HEK293 (cell line): Measurements from ENCODE around the gene OR2V2.

ENCODE experiments used
- CTCF ChIA-PET: fragments of 350-600 bp; formaldehyde crosslinking; extraction: SDS; loops from one replicate; lab custom pipeline; 2021; ENCODE audit warnings: antibody characterized with exemption; lab: Yijun Ruan, JAX
- POLR2A ChIA-PET: fragments of 300-600 bp; formaldehyde crosslinking; extraction: SDS; loops from one replicate; lab custom pipeline; 2020; ENCODE audit warnings: antibody characterized with exemption, inconsistent platforms; lab: Yijun Ruan, JAX
- H3K27ac ChIP-seq: fragments of 200-500 bp; sonication (Bioruptor generic); 2 replicates; pipeline ENCODE4 v1.5.1; 2014; ENCODE audit warnings: low read depth, low read length, control low read depth, inconsistent platforms; ENCODE audit errors: extremely low read depth
- H3K36me3 ChIP-seq, 2 experiments: fragments of 200-500 bp in 1 of 2; sonication (Bioruptor generic) in 1 of 2; 1 replicate in 1 of 2; 2 replicates in 1 of 2; pipeline ENCODE4 v1.5.1; 2014 to 2017; ENCODE audit warnings: inconsistent platforms in 2 of 2, low read length in 2 of 2; ENCODE audit not compliant: control insufficient read depth in 2 of 2, insufficient read depth in 1 of 2
- H3K4me1 ChIP-seq: fragments of 200-500 bp; sonication (Bioruptor generic); 2 replicates; pipeline ENCODE4 v1.5.1; 2014; ENCODE audit warnings: mild to moderate bottlenecking, low read length, inconsistent platforms; ENCODE audit not compliant: control insufficient read depth, insufficient read depth
- H3K4me3 ChIP-seq: 2 replicates; pipeline ENCODE4 v1.5.1; 2011; ENCODE audit warnings: low read depth, mild to moderate bottlenecking, control low read depth, low read length, moderate library complexity
- H3K9me3 ChIP-seq: fragments of 200-500 bp; sonication (Bioruptor generic); 2 replicates; pipeline ENCODE4 v1.5.1; 2014; ENCODE audit warnings: low read depth, low read length, inconsistent platforms; ENCODE audit not compliant: control insufficient read depth, insufficient read depth
- KLF10 ChIP-seq: fragments of 450-650 bp; IDR thresholded peaks from 2 replicates; pipeline ENCODE4 v1.5.1; 2018; ENCODE audit warnings: missing biosample characterization, mild to moderate bottlenecking, missing genetic modification characterization
- MEIS1 ChIP-seq: sonication (generic); formaldehyde crosslinking; IDR thresholded peaks from 2 replicates; pipeline ENCODE4 v1.8.1; 2022; ENCODE audit warnings: missing genetic modification reagents, mild to moderate bottlenecking, borderline replicate concordance
- MZF1 ChIP-seq: fragments of 450-650 bp; formaldehyde crosslinking; IDR thresholded peaks from 2 replicates; pipeline ENCODE4 v1.5.1; 2017; ENCODE audit warnings: missing biosample characterization, missing genetic modification characterization, borderline replicate concordance
- SCRT2 ChIP-seq: fragments of 450-650 bp; formaldehyde crosslinking; IDR thresholded peaks from 2 replicates; pipeline ENCODE4 v1.5.1; 2016; ENCODE audit warnings: missing biosample characterization, missing genetic modification characterization
- SETDB1 ChIP-seq: IDR thresholded peaks from one replicate; pipeline ENCODE4 v1.6.1; 2017; ENCODE audit warnings: mild to moderate bottlenecking, low read length, moderate library complexity, mixed read lengths; ENCODE audit not compliant: insufficient read length
- TRIM28 ChIP-seq: IDR thresholded peaks from 2 replicates; pipeline ENCODE4 v1.6.1; 2011; ENCODE audit warnings: low read length, control low read depth, borderline replicate concordance
- ZBTB17 ChIP-seq: fragments of 450-650 bp; formaldehyde crosslinking; IDR thresholded peaks from 2 replicates; pipeline ENCODE4 v1.5.1; 2016; ENCODE audit warnings: missing biosample characterization, missing genetic modification characterization
- ZBTB8A ChIP-seq: fragments of 450-650 bp; formaldehyde crosslinking; IDR thresholded peaks from 2 replicates; pipeline ENCODE4 v1.5.1; 2016; ENCODE audit warnings: missing biosample characterization, missing genetic modification characterization
- ZEB2 ChIP-seq: fragments of 450-650 bp; formaldehyde crosslinking; IDR thresholded peaks from 2 replicates; pipeline ENCODE4 v1.5.1; 2016; ENCODE audit warnings: missing biosample characterization, missing genetic modification characterization
- ZNF23 ChIP-seq: fragments of 450-650 bp; formaldehyde crosslinking; IDR thresholded peaks from 2 replicates; pipeline ENCODE4 v1.5.1; 2016; ENCODE audit warnings: missing biosample characterization, missing genetic modification characterization, borderline replicate concordance
- ZNF24 ChIP-seq: fragments of 450-650 bp; formaldehyde crosslinking; IDR thresholded peaks from 2 replicates; pipeline ENCODE4 v1.5.1; 2016; ENCODE audit warnings: missing biosample characterization, missing genetic modification characterization
- ZNF335 ChIP-seq: fragments of 450-650 bp; formaldehyde crosslinking; conservative IDR thresholded peaks from 2 replicates; pipeline ENCODE4 v1.5.1; 2016; ENCODE audit warnings: missing biosample characterization, missing genetic modification characterization
- ZNF366 ChIP-seq: fragments of 450-650 bp; formaldehyde crosslinking; conservative IDR thresholded peaks from 2 replicates; pipeline ENCODE4 v1.5.1; 2016; ENCODE audit warnings: missing biosample characterization, missing genetic modification characterization
- ZNF423 ChIP-seq: fragments of 450-650 bp; formaldehyde crosslinking; IDR thresholded peaks from 2 replicates; pipeline ENCODE4 v1.5.1; 2016; ENCODE audit warnings: missing biosample characterization, missing genetic modification characterization
- ZNF555 ChIP-seq: fragments of 450-650 bp; formaldehyde crosslinking; conservative IDR thresholded peaks from 2 replicates; pipeline ENCODE4 v1.5.1; 2017; ENCODE audit warnings: missing biosample characterization, mild to moderate bottlenecking, missing genetic modification characterization, inconsistent platforms
- ZNF561 ChIP-seq: fragments of 450-650 bp; IDR thresholded peaks from 2 replicates; pipeline ENCODE4 v1.5.1; 2018; ENCODE audit warnings: missing biosample characterization, missing genetic modification characterization, borderline replicate concordance
- ZNF600 ChIP-seq: fragments of 450-650 bp; formaldehyde crosslinking; IDR thresholded peaks from 2 replicates; pipeline ENCODE4 v1.5.1; 2016; ENCODE audit warnings: missing biosample characterization, missing genetic modification characterization
- ZNF610 ChIP-seq: fragments of 450-650 bp; formaldehyde crosslinking; IDR thresholded peaks from 2 replicates; pipeline ENCODE4 v1.5.1; 2016; ENCODE audit warnings: missing biosample characterization, missing genetic modification characterization, borderline replicate concordance
- ZNF660 ChIP-seq: fragments of 450-650 bp; IDR thresholded peaks from 2 replicates; pipeline ENCODE4 v1.5.1; 2018; ENCODE audit warnings: missing biosample characterization, mild to moderate bottlenecking, missing genetic modification characterization
- ZNF707 ChIP-seq: fragments of 450-650 bp; formaldehyde crosslinking; IDR thresholded peaks from 2 replicates; pipeline ENCODE4 v1.5.1; 2016; ENCODE audit warnings: missing biosample characterization, missing genetic modification characterization
- ZSCAN30 ChIP-seq: fragments of 450-650 bp; IDR thresholded peaks from 2 replicates; pipeline ENCODE4 v1.5.1; 2018; ENCODE audit warnings: missing biosample characterization, mild to moderate bottlenecking, missing genetic modification characterization, moderate library complexity
- ZXDB ChIP-seq: fragments of 450-650 bp; formaldehyde crosslinking; IDR thresholded peaks from 2 replicates; pipeline ENCODE4 v1.5.1; 2016; ENCODE audit warnings: missing biosample characterization, missing genetic modification characterization
- TF ChIP-seq, protein P1 (sequence below): fragments of 450-650 bp; formaldehyde crosslinking; IDR thresholded peaks from 2 replicates; pipeline ENCODE4 v1.5.1; 2016; ENCODE audit warnings: missing biosample characterization, missing genetic modification characterization
- TF ChIP-seq, protein P2 (sequence below): fragments of 450-650 bp; formaldehyde crosslinking; IDR thresholded peaks from 2 replicates; pipeline ENCODE4 v1.5.1; 2016; ENCODE audit warnings: missing biosample characterization, missing genetic modification characterization
- TF ChIP-seq, protein P3 (sequence below): fragments of 450-650 bp; formaldehyde crosslinking; IDR thresholded peaks from 2 replicates; pipeline ENCODE4 v1.5.1; 2016; ENCODE audit warnings: missing biosample characterization, missing genetic modification characterization, low read depth
- TF ChIP-seq, protein P4 (sequence below): fragments of 450-650 bp; formaldehyde crosslinking; IDR thresholded peaks from 2 replicates; pipeline ENCODE4 v1.5.1; 2017; ENCODE audit warnings: missing biosample characterization, mild to moderate bottlenecking, missing genetic modification characterization, moderate library complexity
- TF ChIP-seq, protein P5 (sequence below): fragments of 450-650 bp; formaldehyde crosslinking; IDR thresholded peaks from 2 replicates; pipeline ENCODE4 v1.5.1; 2017; ENCODE audit warnings: missing biosample characterization, missing genetic modification characterization

The OR2V2 gene

DNA sequence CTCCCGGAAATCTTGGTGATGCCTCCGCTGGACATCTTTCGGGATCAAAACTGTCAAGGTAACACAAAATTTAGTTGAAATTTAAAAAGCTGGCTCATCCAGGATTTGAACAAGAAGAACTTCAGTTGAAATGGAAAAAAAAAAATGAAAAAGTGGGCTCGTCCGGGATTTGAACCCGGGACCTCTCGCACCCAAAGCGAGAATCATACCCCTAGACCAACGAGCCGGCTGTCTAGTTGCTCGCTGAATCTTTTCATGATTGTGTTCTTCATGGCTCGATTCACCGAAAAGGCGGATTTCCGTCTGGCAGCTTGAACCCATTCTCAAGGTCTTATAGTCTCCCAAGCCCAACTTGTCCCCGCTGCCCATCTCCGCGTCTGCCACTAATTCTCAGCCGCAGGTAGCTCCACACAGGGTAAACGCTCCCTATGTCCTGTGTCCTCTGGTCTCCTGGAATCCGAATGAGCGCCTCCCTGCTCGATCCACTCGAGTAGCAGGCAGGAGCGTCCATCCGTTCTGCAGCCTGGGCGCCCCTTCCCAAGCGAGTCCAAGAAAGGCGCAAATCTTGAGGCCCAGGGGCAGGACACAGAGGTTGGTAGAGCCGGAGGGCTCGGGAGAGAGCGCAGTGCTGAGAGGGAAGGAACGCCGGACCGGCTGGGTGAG is 41.4 kb downstream of the OR2V2 start:
- H3K36me3 ChIP-seq: no peaks in the 10 kb centered on the region
- ChIA-PET POLR2A (interaction anchor here (0.9 to 6.8 kb wide), 9 partner anchors 9 to 72 kb away, joined by 4 to 86 read pairs (median 5); partner anchors contain the start of genes RACK1, TRIM41, TRIM52 and TRIM7), CTCF (interaction anchor here (0.7 to 4.1 kb wide), 5 partner anchors 16 to 134 kb away, joined by 3 to 27 read pairs (median 3); partner anchors contain the start of gene TRIM41)
- TF ChIP-seq ZNF24 (tag by site-specific recombination) (no peak), ZNF660 (tag by site-specific recombination) (peak; percentile 12; the same call in 1 of the 2 replicates), ZNF335 (tag by site-specific recombination) (no peak), ZNF366 (tag by site-specific recombination) (0 out of 2 replicates have a peak, but pooled peaks have one; percentile 36), SETDB1 (no peak), ZNF423 (tag by site-specific recombination) (peak; percentile 75), ZXDB (peak; percentile 8), SCRT2 (tag by site-specific recombination) (peak; percentile 62), ZNF23 (no peak), KLF10 (peak; percentile 49; the same call in 1 of the 2 replicates), ZNF561 (tag by site-specific recombination) (peak; percentile 52; the same call in 1 of the 2 replicates), ZNF610 (tag by site-specific recombination) (peak; percentile 57; the same call in 1 of the 2 replicates), ZBTB17 (peak; percentile 97), ZEB2 (tag by site-specific recombination) (peak; percentile 39; the same call in 1 of the 2 replicates), MZF1 (0 out of 2 replicates have a peak, but pooled peaks have one; percentile 6), ZSCAN30 (tag by site-specific recombination) (0 out of 2 replicates have a peak, but pooled peaks have one; percentile 50), ZNF707 (no peak), ZNF600 (tag by site-specific recombination) (peak; percentile 71), TRIM28 (no peak), MEIS1 (CRISPR knock-in tag) (no peak), ZNF555 (no peak), ZBTB8A (tag by site-specific recombination) (peak; percentile 93)
- TF ChIP-seq, protein P1, sequence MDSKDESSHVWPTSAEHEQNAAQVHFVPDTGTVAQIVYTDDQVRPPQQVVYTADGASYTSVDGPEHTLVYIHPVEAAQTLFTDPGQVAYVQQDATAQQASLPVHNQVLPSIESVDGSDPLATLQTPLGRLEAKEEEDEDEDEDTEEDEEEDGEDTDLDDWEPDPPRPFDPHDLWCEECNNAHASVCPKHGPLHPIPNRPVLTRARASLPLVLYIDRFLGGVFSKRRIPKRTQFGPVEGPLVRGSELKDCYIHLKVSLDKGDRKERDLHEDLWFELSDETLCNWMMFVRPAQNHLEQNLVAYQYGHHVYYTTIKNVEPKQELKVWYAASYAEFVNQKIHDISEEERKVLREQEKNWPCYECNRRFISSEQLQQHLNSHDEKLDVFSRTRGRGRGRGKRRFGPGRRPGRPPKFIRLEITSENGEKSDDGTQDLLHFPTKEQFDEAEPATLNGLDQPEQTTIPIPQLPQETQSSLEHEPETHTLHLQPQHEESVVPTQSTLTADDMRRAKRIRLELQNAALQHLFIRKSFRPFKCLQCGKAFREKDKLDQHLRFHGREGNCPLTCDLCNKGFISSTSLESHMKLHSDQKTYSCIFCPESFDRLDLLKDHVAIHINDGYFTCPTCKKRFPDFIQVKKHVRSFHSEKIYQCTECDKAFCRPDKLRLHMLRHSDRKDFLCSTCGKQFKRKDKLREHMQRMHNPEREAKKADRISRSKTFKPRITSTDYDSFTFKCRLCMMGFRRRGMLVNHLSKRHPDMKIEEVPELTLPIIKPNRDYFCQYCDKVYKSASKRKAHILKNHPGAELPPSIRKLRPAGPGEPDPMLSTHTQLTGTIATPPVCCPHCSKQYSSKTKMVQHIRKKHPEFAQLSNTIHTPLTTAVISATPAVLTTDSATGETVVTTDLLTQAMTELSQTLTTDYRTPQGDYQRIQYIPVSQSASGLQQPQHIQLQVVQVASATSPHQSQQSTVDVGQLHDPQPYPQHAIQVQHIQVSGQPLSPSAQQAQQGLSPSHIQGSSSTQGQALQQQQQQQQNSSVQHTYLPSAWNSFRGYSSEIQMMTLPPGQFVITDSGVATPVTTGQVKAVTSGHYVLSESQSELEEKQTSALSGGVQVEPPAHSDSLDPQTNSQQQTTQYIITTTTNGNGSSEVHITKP (tag by site-specific recombination): 0 out of 2 replicates have a peak, but pooled peaks have one; percentile 20
- TF ChIP-seq, protein P2, sequence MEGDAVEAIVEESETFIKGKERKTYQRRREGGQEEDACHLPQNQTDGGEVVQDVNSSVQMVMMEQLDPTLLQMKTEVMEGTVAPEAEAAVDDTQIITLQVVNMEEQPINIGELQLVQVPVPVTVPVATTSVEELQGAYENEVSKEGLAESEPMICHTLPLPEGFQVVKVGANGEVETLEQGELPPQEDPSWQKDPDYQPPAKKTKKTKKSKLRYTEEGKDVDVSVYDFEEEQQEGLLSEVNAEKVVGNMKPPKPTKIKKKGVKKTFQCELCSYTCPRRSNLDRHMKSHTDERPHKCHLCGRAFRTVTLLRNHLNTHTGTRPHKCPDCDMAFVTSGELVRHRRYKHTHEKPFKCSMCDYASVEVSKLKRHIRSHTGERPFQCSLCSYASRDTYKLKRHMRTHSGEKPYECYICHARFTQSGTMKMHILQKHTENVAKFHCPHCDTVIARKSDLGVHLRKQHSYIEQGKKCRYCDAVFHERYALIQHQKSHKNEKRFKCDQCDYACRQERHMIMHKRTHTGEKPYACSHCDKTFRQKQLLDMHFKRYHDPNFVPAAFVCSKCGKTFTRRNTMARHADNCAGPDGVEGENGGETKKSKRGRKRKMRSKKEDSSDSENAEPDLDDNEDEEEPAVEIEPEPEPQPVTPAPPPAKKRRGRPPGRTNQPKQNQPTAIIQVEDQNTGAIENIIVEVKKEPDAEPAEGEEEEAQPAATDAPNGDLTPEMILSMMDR: peak; percentile 78; the same call in 1 of the 2 replicates
- TF ChIP-seq, protein P3, sequence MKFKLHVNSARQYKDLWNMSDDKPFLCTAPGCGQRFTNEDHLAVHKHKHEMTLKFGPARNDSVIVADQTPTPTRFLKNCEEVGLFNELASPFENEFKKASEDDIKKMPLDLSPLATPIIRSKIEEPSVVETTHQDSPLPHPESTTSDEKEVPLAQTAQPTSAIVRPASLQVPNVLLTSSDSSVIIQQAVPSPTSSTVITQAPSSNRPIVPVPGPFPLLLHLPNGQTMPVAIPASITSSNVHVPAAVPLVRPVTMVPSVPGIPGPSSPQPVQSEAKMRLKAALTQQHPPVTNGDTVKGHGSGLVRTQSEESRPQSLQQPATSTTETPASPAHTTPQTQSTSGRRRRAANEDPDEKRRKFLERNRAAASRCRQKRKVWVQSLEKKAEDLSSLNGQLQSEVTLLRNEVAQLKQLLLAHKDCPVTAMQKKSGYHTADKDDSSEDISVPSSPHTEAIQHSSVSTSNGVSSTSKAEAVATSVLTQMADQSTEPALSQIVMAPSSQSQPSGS (tag by site-specific recombination): no peak
- TF ChIP-seq, protein P4, sequence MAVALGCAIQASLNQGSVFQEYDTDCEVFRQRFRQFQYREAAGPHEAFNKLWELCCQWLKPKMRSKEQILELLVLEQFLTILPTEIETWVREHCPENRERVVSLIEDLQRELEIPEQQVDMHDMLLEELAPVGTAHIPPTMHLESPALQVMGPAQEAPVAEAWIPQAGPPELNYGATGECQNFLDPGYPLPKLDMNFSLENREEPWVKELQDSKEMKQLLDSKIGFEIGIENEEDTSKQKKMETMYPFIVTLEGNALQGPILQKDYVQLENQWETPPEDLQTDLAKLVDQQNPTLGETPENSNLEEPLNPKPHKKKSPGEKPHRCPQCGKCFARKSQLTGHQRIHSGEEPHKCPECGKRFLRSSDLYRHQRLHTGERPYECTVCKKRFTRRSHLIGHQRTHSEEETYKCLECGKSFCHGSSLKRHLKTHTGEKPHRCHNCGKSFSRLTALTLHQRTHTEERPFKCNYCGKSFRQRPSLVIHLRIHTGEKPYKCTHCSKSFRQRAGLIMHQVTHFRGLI (tag by site-specific recombination): peak; percentile 81
- TF ChIP-seq, protein P5, sequence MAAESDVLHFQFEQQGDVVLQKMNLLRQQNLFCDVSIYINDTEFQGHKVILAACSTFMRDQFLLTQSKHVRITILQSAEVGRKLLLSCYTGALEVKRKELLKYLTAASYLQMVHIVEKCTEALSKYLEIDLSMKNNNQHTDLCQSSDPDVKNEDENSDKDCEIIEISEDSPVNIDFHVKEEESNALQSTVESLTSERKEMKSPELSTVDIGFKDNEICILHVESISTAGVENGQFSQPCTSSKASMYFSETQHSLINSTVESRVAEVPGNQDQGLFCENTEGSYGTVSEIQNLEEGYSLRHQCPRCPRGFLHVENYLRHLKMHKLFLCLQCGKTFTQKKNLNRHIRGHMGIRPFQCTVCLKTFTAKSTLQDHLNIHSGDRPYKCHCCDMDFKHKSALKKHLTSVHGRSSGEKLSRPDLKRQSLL (tag by site-specific recombination): peak; percentile 49; the same call in 1 of the 2 replicates

More for the DNA sequence above, 41.4 kb downstream of the OR2V2 start:
- H3K9me3 ChIP-seq: no peaks in the 10 kb centered on the region
- peak overlapping the region; percentile 67 for H3K27ac ChIP-seq
- peak overlapping the region; percentile 53 for H3K4me3 ChIP-seq
- no peaks in the 10 kb centered on the region for H3K4me1 ChIP-seq
